K562 (cell line): ENCODE data around the gene PRKG1.

Experiments
- NUFIP1 ChIP-seq: fragments of 450-650 bp; IDR thresholded peaks from 2 replicates; pipeline ENCODE4 v1.6.1; 2018; ENCODE audit not compliant: partially characterized antibody
- POLR2A ChIP-seq: fragments of 450-650 bp; conservative IDR thresholded peaks from 2 replicates; pipeline ENCODE4 v1.6.1; 2016
- TF ChIP-seq, protein P1 (sequence below), 3 experiments: IDR thresholded peaks in 2 of 3; conservative IDR thresholded peaks in 1 of 3; 2 replicates each; pipeline ENCODE4 v1.5.1; 2011 to 2012; ENCODE audit warnings: low read length in 3 of 3, mild to moderate bottlenecking in 3 of 3, control low read depth in 2 of 3, improper control_type of control experiment in 1 of 3, inconsistent platforms in 1 of 3, low read depth in 1 of 3, mixed read lengths in 1 of 3, moderate library complexity in 1 of 3; ENCODE audit not compliant: insufficient read depth in 2 of 3

DNA sequence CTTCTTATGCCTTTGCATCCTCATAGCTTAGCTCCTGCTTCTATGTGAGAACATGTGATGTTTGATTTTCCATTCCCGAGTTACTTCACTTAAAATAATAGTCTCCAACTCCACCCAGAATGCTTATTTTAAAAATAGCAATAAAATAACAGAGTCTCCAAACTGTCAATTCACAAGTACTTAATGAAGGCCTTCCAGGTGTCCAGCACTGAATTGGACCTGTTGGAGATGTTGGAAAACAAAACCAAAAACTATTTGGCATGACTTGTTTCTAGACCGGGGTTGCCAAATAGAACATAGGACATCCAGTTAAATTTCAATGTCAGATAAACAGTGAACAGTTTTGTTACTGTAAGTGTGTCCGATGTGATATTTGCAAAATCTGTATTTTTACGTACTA is 1031.7 kb downstream of the PRKG1 start:
- TF ChIP-seq, protein P1, sequence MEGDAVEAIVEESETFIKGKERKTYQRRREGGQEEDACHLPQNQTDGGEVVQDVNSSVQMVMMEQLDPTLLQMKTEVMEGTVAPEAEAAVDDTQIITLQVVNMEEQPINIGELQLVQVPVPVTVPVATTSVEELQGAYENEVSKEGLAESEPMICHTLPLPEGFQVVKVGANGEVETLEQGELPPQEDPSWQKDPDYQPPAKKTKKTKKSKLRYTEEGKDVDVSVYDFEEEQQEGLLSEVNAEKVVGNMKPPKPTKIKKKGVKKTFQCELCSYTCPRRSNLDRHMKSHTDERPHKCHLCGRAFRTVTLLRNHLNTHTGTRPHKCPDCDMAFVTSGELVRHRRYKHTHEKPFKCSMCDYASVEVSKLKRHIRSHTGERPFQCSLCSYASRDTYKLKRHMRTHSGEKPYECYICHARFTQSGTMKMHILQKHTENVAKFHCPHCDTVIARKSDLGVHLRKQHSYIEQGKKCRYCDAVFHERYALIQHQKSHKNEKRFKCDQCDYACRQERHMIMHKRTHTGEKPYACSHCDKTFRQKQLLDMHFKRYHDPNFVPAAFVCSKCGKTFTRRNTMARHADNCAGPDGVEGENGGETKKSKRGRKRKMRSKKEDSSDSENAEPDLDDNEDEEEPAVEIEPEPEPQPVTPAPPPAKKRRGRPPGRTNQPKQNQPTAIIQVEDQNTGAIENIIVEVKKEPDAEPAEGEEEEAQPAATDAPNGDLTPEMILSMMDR (IDR thresholded peaks at IDR 0.05 in 2 of 3, conservative IDR thresholded peaks at IDR 0.05 in 1 of 3; ENCODE audit: insufficient read depth in 2 of 3, low read depth in 1 of 3, low read length in 3 of 3), result no peak
- TF ChIP-seq NUFIP1 (no peak), POLR2A (no peak)
